GM12878 (cell line): ENCODE data around the gene LIN7B.

Experiments used
- E2F4 ChIP-seq: IDR thresholded peaks from 2 replicates; pipeline ENCODE4 v1.6.1; 2012; ENCODE audit warnings: low read depth, low read length, improper control_type of control experiment
- EP300 ChIP-seq, 2 experiments: fragments of 150-350 bp in 1 of 2; IDR thresholded peaks; 2 replicates each; pipeline ENCODE4 v1.6.1; 2011 to 2012; ENCODE audit warnings: low read depth in 2 of 2, low read length in 2 of 2, borderline replicate concordance in 1 of 2, improper control_type of control experiment in 1 of 2, inconsistent platforms in 1 of 2; ENCODE audit not compliant: control insufficient read depth in 1 of 2
- EZH2 ChIP-seq: IDR thresholded peaks from 2 replicates; pipeline ENCODE4 v1.6.1; 2012; ENCODE audit warnings: low read depth, mild to moderate bottlenecking, control low read depth, inconsistent platforms, low read length, borderline replicate concordance; ENCODE audit not compliant: control insufficient read depth
- RFX5 ChIP-seq: IDR thresholded peaks from 2 replicates; pipeline ENCODE4 v1.6.1; 2011; ENCODE audit warnings: low read depth, low read length, improper control_type of control experiment

GRCh38 chr19:49119411-49120324 lies 5.5 kb downstream of the LIN7B start, which contains the start of gene PPFIA3:
- no peak for TF ChIP-seq E2F4
- TF ChIP-seq EZH2 = no peak
- TF ChIP-seq RFX5 = no peak
- TF ChIP-seq EP300 (IDR thresholded peaks at IDR 0.05; ENCODE audit: borderline replicate concordance in 1 of 2, control insufficient read depth in 1 of 2, low read depth in 2 of 2, low read length in 2 of 2) = no peak
